Measurements from ENCODE around the gene C1orf141. TPM values are rescaled to one million over a fixed set of nuclear protein-coding genes. Genes with fewer than 3 reads are reported as not detected.

The C1orf141 gene
- total and polyA plus RNA-seq, 12 donors = 0.61 TPM; not detected in 11

DNA sequence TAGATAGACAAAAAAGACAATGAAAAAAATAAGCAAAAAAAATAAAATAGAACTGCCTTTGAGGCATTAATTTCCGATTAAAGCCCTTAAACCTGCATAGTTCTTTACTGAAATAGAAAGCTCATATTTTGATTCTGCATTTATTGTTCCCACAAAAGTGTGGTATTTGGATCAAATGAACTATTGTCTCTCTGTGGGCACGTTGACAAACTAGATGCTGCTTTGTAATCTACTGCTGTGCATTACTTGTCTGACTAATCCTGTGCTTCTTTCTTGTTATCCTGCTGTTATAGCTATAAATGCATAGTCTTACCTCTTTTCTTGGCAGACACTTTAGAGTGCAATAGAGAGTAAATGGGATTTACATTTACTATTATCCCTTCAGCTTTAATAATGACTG is 49.4 kb downstream of the C1orf141 start:
- intact Hi-C loops (cut with DNase I) = no loop called here
- Histone ChIP-seq H3K4me3 (no peak overlapping the region), H3K4me1 (replicated peaks in 1 of 2) (no peaks in the 10 kb centered on the region), H3K27ac (no peak overlapping the region), H3K36me3 (replicated peaks in 1 of 2) (no peaks in the 10 kb centered on the region), H3K27me3 (no peaks in the 10 kb centered on the region), H3K9me3 (replicated peaks in 1 of 3) (no peaks in the 10 kb centered on the region)
- TF ChIP-seq, protein P1, sequence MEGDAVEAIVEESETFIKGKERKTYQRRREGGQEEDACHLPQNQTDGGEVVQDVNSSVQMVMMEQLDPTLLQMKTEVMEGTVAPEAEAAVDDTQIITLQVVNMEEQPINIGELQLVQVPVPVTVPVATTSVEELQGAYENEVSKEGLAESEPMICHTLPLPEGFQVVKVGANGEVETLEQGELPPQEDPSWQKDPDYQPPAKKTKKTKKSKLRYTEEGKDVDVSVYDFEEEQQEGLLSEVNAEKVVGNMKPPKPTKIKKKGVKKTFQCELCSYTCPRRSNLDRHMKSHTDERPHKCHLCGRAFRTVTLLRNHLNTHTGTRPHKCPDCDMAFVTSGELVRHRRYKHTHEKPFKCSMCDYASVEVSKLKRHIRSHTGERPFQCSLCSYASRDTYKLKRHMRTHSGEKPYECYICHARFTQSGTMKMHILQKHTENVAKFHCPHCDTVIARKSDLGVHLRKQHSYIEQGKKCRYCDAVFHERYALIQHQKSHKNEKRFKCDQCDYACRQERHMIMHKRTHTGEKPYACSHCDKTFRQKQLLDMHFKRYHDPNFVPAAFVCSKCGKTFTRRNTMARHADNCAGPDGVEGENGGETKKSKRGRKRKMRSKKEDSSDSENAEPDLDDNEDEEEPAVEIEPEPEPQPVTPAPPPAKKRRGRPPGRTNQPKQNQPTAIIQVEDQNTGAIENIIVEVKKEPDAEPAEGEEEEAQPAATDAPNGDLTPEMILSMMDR (IDR thresholded peaks at IDR 0.05) = no peak
- no peak for TF ChIP-seq POLR2A (IDR thresholded peaks at IDR 0.05)
- no peak for DNase-seq
- WGBS, 4 donors = 39 to 47% (median 42%) methylated on average over 2 of the region's 2 CpGs

DNA sequence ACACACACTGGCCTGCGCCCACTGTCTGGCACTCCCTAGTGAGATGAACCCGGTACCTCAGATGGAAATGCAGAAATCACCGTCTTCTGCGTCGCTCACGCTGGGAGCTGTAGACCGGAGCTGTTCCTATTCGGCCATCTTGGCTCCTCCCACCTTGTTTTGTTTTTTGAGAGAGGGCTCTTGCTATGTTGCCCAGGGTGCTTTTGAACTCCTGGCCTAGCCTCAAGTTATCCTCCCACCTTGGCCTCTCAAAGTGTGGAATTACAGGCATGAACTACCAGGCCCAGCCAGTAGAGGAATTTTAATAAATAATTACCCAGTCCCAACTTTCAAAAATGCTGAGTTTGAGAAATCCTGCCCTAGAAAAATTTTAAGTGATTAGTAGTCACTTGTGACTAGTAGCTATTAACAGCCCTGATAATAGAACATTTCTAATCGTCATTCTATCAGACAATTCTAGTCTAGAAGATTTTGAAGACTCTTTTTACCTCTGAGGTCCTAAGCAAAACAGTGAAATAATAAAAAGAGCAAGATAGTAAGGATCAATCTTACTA is 49.9 kb downstream of the C1orf141 start:
- Histone ChIP-seq H3K27ac (no peak overlapping the region), H3K4me3 (no peak overlapping the region), H3K4me1 (replicated peaks in 1 of 2) (no peaks in the 10 kb centered on the region), H3K9me3 (replicated peaks in 1 of 3) (no peaks in the 10 kb centered on the region), H3K27me3 (no peaks in the 10 kb centered on the region), H3K36me3 (replicated peaks in 1 of 2) (no peaks in the 10 kb centered on the region)
- no peak for DNase-seq
- TF ChIP-seq POLR2A (IDR thresholded peaks at IDR 0.05) = no peak
- TF ChIP-seq, protein P1 (IDR thresholded peaks at IDR 0.05) = no peak
- WGBS, 4 donors = 95 to 96% (median 95%) methylated on average over 7 to 9 of the region's 9 CpGs
- intact Hi-C loops (cut with DNase I) = no loop called here

DNA sequence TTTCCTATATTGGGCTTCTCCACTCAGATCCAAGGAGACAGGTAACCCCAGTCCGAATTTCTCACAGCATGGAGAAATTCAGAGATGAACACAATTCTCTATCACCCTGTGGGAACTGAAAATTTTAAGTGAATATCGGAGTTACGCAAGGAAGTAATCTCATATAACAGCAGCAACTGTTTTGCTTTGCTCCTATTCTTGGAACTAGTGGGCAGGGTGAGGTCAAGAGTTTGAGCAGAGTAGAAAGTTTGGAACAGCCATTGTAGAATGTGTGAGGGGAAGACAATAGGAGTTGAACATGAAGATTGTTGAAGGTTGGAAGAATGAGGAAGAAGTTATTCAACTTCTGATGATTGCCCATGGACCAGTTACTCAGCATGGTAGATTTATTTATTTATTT is 56.5 kb downstream of the C1orf141 start:
- no peak for TF ChIP-seq POLR2A (IDR thresholded peaks at IDR 0.05)
- TF ChIP-seq, protein P1 (IDR thresholded peaks at IDR 0.05) = no peak
- 90 to 97% (median 95%) methylated on average over 3 of the region's 3 CpGs for WGBS, 4 donors
- Histone ChIP-seq H3K9me3 (replicated peaks in 1 of 3) (no peaks in the 10 kb centered on the region), H3K4me1 (replicated peaks in 1 of 2) (no peaks in the 10 kb centered on the region), H3K27ac (no peak overlapping the region), H3K4me3 (no peak overlapping the region), H3K27me3 (no peaks in the 10 kb centered on the region), H3K36me3 (replicated peaks in 1 of 2) (no peaks in the 10 kb centered on the region)
- intact Hi-C loops (cut with DNase I) = no loop called here
- DNase-seq = no peak

DNA sequence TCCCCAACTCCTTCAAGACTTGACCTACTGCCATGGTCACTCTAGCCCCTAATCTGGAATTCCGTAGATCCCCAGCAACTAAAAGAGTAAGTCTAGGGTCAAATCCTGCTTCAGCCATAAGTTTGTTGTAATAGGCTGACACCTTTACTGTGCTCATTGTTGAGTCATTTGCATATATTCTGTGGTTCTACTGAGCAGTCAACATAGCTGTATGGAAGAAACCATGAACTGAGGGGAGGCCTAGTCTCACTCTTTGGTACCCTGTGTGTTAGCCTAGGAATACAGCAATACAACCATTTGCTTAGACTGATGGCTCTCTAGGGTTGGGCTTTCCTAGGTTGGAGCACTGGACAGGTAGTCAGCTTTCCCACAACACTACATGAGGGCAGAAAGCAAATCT is 57.2 kb downstream of the C1orf141 start:
- Histone ChIP-seq H3K4me1 (replicated peaks in 1 of 2) (no peaks in the 10 kb centered on the region), H3K36me3 (replicated peaks in 1 of 2) (no peaks in the 10 kb centered on the region), H3K4me3 (no peak overlapping the region), H3K27ac (no peak overlapping the region), H3K9me3 (replicated peaks in 1 of 3) (no peaks in the 10 kb centered on the region), H3K27me3 (no peaks in the 10 kb centered on the region)
- no peak for TF ChIP-seq POLR2A (IDR thresholded peaks at IDR 0.05)
- TF ChIP-seq, protein P1 (IDR thresholded peaks at IDR 0.05) = no peak
- intact Hi-C loops (cut with DNase I) = no loop called here
- 90 to 100% (median 97%) methylated on average over 1 of the region's 1 CpG for WGBS, 4 donors
- no peak for DNase-seq

Measured in adrenal gland (tissue), 12 donors.